H1 (cell line): ENCODE measurements around the gene BCAP31. TPM values are rescaled to one million over a fixed set of nuclear protein-coding genes. Genes with fewer than 3 reads are reported as not detected.

ENCODE experiments used
- CTBP2 ChIP-seq: IDR thresholded peaks from 2 replicates; pipeline ENCODE4 v1.7.0; 2011; ENCODE audit warnings: borderline replicate concordance, mild to moderate bottlenecking, moderate library complexity, mixed read lengths, low read length; ENCODE audit not compliant: insufficient read depth, insufficient read length
- EP300 ChIP-seq, 2 experiments: IDR thresholded peaks; 1 replicate in 1 of 2; 2 replicates in 1 of 2; pipeline ENCODE4 v1.6.1; 2011 to 2012; ENCODE audit warnings: low read depth in 2 of 2, low read length in 2 of 2, mild to moderate bottlenecking in 2 of 2, borderline replicate concordance in 1 of 2, inconsistent platforms in 1 of 2, moderate library complexity in 1 of 2
- HDAC2 ChIP-seq, 2 experiments: fragments of 300-600 bp in 1 of 2; sonication (generic) in 1 of 2; IDR thresholded peaks; 2 replicates each; pipeline ENCODE4 v1.6.1; 2011 to 2012; ENCODE audit warnings: low read depth in 2 of 2, low read length in 2 of 2, mild to moderate bottlenecking in 2 of 2, moderate library complexity in 2 of 2, borderline replicate concordance in 1 of 2, inconsistent platforms in 1 of 2
- JUND ChIP-seq: IDR thresholded peaks from 2 replicates; pipeline ENCODE4 v1.6.1; 2011; ENCODE audit warnings: mild to moderate bottlenecking, improper control_type of control experiment, low read length
- KDM4A ChIP-seq: IDR thresholded peaks from one replicate; pipeline ENCODE4 v1.7.1; 2012; ENCODE audit warnings: low read depth, mild to moderate bottlenecking, moderate library complexity, low read length, inconsistent platforms; ENCODE audit not compliant: severe bottlenecking
- RBBP5 ChIP-seq: IDR thresholded peaks from 2 replicates; pipeline ENCODE4 v1.7.1; 2012; ENCODE audit warnings: low read depth, mild to moderate bottlenecking, inconsistent platforms, low read length, moderate library complexity, borderline replicate concordance
- SIX5 ChIP-seq: IDR thresholded peaks from 2 replicates; pipeline ENCODE4 v1.6.1; 2011; ENCODE audit warnings: mild to moderate bottlenecking, low read depth, low read length
- YY1 ChIP-seq: IDR thresholded peaks from 2 replicates; pipeline ENCODE4 v1.6.1; 2011; ENCODE audit warnings: low read depth, mild to moderate bottlenecking, low read length
- polyA plus RNA-seq, 7 experiments: library from polyadenylated mRNA; depleted of rRNA in 3 of 7; stranded (reverse) in 5 of 7; unstranded in 2 of 7; fragments of >200 nt in 5 of 7; fragments of 200-250 nt in 2 of 7; gene quantifications; 1 replicate in 5 of 7; 2 replicates in 1 of 7; 4 replicates in 1 of 7; pipeline versions ENCODE4 v1.2.1 to v1.2.3, GENCODE V29; 2011 to 2013; ENCODE audit warnings: missing spikeins in 2 of 7, mixed read lengths in 2 of 7
- total RNA-seq: library from RNA; stranded (reverse); fragmentation: NEBNext Ultra II Directional; extraction: Animal tissue kit (Norgen Biotek cat#: 25700); gene quantifications from 2 replicates; pipeline ENCODE4 v1.2.1, GENCODE V29; 2021
- TF ChIP-seq, protein P1 (sequence below): fragments of 300-600 bp; sonication (generic); IDR thresholded peaks from 2 replicates; pipeline ENCODE4 v1.7.1; 2012; ENCODE audit warnings: low read length, moderate library complexity, mild to moderate bottlenecking, inconsistent platforms; ENCODE audit not compliant: insufficient replicate concordance
- TF ChIP-seq, protein P2 (sequence below): IDR thresholded peaks from 2 replicates; pipeline ENCODE4 v1.6.1; 2011; ENCODE audit warnings: low read length, improper control_type of control experiment

The BCAP31 gene
- total and polyA plus RNA-seq, 2 of the 8 experiments (the other 6 are each of a cell fraction or from before 2014, with no cell fraction given) = 136 to 159 TPM

DNA sequence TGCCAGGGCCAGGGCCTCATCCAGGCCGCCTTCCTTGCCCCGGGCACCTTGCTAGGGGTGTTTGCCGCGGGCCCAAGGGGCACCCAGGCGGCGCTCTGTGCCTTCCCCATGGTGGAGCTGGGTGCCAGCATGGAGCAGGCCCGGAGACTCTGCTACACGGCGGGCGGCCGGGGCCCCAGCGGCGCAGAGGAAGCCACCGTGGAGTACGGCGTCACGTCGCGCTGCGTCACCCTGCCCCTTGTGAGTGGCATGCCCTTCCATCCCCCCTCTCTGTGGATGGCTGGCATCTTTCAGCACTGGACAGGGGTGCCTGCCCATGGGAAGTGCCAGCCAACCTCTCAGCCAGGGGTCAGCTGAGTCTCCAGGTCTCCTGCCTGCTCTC, 43.5 kb upstream of the BCAP31 start (continued):
- TF ChIP-seq, protein P1, sequence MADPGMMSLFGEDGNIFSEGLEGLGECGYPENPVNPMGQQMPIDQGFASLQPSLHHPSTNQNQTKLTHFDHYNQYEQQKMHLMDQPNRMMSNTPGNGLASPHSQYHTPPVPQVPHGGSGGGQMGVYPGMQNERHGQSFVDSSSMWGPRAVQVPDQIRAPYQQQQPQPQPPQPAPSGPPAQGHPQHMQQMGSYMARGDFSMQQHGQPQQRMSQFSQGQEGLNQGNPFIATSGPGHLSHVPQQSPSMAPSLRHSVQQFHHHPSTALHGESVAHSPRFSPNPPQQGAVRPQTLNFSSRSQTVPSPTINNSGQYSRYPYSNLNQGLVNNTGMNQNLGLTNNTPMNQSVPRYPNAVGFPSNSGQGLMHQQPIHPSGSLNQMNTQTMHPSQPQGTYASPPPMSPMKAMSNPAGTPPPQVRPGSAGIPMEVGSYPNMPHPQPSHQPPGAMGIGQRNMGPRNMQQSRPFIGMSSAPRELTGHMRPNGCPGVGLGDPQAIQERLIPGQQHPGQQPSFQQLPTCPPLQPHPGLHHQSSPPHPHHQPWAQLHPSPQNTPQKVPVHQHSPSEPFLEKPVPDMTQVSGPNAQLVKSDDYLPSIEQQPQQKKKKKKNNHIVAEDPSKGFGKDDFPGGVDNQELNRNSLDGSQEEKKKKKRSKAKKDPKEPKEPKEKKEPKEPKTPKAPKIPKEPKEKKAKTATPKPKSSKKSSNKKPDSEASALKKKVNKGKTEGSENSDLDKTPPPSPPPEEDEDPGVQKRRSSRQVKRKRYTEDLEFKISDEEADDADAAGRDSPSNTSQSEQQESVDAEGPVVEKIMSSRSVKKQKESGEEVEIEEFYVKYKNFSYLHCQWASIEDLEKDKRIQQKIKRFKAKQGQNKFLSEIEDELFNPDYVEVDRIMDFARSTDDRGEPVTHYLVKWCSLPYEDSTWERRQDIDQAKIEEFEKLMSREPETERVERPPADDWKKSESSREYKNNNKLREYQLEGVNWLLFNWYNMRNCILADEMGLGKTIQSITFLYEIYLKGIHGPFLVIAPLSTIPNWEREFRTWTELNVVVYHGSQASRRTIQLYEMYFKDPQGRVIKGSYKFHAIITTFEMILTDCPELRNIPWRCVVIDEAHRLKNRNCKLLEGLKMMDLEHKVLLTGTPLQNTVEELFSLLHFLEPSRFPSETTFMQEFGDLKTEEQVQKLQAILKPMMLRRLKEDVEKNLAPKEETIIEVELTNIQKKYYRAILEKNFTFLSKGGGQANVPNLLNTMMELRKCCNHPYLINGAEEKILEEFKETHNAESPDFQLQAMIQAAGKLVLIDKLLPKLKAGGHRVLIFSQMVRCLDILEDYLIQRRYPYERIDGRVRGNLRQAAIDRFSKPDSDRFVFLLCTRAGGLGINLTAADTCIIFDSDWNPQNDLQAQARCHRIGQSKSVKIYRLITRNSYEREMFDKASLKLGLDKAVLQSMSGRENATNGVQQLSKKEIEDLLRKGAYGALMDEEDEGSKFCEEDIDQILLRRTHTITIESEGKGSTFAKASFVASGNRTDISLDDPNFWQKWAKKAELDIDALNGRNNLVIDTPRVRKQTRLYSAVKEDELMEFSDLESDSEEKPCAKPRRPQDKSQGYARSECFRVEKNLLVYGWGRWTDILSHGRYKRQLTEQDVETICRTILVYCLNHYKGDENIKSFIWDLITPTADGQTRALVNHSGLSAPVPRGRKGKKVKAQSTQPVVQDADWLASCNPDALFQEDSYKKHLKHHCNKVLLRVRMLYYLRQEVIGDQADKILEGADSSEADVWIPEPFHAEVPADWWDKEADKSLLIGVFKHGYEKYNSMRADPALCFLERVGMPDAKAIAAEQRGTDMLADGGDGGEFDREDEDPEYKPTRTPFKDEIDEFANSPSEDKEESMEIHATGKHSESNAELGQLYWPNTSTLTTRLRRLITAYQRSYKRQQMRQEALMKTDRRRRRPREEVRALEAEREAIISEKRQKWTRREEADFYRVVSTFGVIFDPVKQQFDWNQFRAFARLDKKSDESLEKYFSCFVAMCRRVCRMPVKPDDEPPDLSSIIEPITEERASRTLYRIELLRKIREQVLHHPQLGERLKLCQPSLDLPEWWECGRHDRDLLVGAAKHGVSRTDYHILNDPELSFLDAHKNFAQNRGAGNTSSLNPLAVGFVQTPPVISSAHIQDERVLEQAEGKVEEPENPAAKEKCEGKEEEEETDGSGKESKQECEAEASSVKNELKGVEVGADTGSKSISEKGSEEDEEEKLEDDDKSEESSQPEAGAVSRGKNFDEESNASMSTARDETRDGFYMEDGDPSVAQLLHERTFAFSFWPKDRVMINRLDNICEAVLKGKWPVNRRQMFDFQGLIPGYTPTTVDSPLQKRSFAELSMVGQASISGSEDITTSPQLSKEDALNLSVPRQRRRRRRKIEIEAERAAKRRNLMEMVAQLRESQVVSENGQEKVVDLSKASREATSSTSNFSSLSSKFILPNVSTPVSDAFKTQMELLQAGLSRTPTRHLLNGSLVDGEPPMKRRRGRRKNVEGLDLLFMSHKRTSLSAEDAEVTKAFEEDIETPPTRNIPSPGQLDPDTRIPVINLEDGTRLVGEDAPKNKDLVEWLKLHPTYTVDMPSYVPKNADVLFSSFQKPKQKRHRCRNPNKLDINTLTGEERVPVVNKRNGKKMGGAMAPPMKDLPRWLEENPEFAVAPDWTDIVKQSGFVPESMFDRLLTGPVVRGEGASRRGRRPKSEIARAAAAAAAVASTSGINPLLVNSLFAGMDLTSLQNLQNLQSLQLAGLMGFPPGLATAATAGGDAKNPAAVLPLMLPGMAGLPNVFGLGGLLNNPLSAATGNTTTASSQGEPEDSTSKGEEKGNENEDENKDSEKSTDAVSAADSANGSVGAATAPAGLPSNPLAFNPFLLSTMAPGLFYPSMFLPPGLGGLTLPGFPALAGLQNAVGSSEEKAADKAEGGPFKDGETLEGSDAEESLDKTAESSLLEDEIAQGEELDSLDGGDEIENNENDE = no peak
- TF ChIP-seq, protein P2, sequence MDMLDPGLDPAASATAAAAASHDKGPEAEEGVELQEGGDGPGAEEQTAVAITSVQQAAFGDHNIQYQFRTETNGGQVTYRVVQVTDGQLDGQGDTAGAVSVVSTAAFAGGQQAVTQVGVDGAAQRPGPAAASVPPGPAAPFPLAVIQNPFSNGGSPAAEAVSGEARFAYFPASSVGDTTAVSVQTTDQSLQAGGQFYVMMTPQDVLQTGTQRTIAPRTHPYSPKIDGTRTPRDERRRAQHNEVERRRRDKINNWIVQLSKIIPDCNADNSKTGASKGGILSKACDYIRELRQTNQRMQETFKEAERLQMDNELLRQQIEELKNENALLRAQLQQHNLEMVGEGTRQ = no peak
- no peak for TF ChIP-seq SIX5
- TF ChIP-seq CTBP2 = no peak
- no peak for TF ChIP-seq HDAC2 (IDR thresholded peaks at IDR 0.05; ENCODE audit: borderline replicate concordance in 1 of 2, low read depth in 2 of 2, low read length in 2 of 2)
- TF ChIP-seq EP300 (IDR thresholded peaks at IDR 0.05; ENCODE audit: borderline replicate concordance in 1 of 2, low read depth in 2 of 2, low read length in 2 of 2) = no peak
- TF ChIP-seq KDM4A = no peak
- no peak for TF ChIP-seq RBBP5
- TF ChIP-seq YY1 = no peak
- TF ChIP-seq JUND = no peak
